Measurements from ENCODE around the gene AP1S2.
"Not testable (repeated sequence)": the region's sequence is repeated elsewhere in the genome, so short reads cannot be mapped to it uniquely, and the experiment has no call there.

AP1S2 gene

DNA sequence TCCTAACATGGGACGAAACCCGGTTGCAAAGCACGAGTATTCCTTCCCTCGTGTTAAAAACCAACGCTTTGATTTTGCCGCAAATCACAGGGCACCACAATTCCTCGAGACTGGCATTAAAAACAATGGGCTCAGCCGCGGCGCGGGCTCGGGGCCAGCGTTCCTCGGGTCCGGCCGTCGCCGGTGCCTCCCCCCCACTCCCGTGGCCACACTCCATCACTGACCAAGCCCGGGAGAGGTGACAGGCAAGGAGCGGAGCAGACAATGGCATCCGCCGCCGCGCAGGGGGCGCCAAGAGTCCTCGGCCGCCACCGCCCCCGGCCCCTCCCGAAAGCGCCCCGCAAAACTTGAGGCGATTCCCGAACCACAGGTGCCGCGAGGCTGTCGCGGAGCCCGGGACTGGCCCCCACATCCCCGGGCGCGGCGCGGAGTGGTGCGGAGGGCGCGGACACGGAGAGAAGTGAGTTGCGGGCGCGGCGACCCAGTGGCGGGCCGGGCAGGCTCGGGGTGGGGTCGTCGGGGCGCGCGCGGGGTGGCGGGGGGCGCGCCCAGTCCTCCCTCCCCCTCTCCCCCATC, 445 bp downstream of the AP1S2 start:
- DNase-seq (ENCODE audit: low read depth), result peak; percentile 1

DNA sequence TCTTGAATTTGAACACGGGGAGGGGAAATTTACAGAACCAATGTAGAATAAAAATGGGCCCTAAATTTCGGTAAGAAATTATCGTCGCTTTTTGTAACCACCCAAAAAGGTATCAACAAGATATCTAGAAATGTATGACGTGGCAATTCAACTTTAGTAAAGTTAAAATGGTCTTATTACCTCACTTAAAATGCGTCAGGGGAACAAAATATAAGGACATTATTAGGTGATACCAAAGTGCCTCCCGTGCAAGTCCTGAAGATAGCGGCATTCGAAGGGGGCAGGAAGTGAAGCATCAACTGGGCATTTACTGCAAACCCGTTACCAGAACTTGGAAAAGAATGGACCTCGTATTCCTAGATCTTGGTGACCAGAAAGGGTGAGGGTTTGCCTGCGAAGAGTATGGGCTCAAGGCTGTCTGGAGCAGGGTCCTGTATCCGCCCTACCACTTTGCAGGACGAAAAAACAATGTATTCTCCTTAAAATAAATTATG, 980 bp downstream of the AP1S2 start:
- no peak for DNase-seq (ENCODE audit: low read depth)

DNA sequence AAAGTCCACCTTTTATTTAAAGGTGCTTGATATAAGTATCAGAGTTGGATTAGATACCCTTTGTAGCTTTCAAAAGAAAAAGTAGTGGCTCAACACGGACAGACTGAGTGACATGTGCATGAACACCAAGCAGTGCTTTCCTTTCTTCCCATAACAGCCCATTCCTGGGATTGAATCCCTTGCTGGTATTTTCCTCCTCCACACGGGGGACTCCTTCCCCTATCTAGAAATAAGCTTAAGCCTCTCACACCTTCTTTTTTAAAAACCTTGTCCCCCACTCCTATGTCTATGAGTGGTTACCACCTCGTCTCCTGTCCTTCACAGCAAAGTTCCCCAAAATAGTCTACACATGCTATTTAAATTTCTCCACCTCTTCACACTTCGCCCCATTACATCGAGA, 5.1 kb downstream of the AP1S2 start:
- no peak for DNase-seq (ENCODE audit: low read depth)

DNA sequence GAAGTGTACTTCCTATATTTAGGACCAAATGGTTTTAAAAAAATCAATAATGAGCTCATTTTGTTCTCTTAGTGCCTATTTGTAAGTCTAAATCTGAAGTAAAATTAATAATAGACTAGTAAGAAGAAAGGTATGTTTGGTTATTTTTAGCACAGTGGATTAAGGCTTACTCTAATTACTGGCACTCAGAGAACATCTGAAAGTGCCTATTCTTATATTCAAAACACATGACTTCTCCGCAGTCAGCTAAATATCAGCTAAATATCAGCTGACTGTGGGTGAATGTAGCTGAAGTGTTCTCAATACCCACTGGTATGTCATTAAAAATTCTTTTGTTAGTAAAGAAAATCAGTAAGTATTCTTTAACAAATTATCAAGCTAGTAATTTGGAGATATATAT, 6.0 kb downstream of the AP1S2 start:
- DNase-seq (ENCODE audit: low read depth), result no peak

DNA sequence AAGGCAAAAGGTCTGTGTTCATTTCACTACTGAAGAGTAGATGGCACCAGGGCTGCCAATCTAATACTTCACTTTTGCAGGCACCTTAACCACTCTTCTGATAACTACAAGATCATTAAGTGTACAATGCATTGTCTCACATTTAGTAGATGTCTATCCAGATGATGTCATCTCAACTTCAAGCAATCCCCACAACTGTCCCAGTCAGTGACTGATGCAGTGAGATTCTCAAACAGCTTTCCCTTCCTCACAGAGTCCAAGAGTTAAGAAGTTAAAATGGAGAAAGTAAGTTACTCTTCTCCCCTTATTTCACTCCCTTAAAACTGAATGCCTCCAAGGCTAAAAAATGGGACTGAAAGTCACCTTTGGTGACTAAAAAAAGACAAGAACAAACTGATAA, 10.7 kb downstream of the AP1S2 start:
- DNase-seq (ENCODE audit: low read depth), result no peak

DNA sequence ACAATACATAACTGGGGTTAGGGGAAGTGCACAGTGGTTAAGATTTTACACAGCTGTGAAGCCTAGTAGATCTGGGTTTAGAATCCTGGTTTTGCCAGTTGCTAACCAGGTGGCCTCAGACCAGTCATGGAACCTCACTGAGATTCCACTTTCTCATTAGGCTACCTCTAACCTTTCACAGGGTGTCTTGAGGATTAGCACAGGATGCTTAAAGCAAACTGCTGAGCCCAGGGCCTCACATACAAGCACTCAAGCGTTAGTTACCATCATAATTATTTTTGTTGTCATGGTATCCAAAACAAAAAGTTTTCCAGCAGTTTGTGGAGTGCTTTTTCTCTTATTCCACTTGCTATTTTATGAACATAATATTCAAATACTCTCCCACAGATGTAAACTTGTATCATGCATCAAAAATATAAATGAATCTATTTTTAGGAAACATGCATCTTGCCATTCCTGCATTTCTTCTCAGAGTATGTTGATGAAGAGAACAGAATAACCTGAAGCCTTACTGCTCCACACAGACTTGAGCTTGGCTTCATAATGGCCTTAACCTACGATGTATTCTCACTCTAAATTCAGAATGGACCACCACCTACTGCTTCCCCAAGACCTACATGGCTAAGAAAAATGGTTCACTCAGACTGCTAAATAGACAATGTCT, 12.6 kb downstream of the AP1S2 start:
- DNase-seq (ENCODE audit: low read depth), result no peak

DNA sequence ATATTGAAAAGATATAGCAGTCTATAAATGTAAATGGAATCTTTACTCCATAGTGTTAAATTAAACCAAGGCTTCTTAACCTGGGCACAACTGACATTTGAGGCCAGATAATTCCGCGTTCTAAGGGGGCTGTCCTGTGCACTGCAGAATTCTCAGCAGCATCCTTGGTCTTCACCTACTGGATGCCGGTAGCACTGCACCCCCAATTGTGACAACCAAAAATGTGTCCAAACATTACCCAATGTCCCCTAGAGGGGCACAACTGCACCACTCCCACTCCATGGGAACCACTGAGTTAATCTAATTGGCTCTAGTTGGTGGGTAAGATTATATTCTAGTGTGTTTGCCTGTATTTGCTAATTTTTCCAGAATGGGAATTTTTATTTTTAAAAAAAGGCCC, 16.6 kb downstream of the AP1S2 start:
- no peak for DNase-seq (ENCODE audit: low read depth)

DNA sequence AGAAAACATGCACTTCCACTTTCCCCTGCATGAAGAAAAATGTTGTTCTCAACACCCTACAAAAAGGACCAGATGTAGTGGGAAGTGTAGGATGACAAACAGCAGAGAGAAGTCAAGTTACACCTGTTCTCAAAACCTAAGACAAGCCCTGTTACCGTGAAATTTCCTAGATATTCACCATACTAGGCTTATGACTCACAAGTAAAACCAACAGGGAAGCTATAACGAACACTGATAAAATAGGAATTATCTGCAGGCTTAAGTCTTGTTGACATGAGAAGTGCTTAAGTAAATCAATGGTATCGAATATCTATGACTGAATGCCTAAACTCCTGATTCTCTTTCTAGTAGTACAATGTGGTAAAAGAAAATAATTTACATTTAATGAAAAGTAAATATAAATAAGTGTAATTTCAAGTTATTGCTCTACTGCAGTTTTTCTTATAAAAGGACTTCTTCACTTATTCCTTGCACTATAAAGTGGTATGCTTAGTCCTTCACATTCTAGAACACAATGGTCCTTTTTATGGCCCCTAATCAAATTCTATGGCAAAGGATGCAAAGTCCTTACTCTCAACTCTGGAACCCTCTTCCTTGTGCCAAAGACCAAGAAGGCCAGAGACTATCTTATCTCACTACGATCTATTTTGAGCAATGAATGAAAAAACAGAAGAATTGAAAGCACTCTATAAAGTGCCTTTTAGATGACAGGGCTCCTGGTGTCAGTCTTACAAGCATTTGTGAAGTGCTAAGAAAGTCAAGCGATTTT, 19.6 kb downstream of the AP1S2 start:
- no peak for DNase-seq (ENCODE audit: low read depth)

DNA sequence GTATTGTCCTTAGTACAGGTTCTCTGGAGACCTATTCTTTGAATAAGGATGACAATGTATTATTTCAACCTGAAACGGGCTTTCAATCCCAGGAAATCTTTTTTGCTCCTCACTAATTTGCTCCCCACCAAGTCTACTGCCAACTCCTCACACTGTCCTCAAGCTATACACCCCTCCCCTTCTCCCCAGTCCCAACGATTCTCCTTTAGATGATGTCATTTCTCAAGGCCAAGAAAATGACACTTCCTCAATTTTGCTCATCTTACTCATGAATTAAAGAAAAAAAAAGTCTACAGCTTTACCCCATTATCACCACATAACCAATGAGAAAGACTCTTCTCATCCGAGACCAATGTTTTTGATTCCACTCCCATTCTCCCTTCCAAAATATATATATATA, 20.6 kb downstream of the AP1S2 start:
- DNase-seq (ENCODE audit: low read depth), result no peak

DNA sequence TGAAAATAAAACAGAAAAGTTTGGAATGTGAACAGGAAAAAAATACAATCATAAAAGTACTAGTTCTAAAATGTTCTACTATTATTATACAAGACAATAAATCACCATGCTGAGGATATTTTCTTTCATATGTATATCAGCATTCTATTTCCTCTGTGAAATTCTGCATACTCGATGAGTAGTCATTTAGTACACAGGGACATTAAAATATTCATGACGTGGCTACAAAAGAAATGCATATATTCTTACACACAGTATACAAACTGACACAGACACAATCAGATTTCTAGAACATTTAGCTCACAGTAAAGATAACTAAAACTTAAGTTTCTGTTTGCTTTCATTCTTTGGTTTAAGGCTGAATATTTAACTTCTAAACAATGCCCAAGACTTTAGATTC, 23.3 kb downstream of the AP1S2 start:
- DNase-seq (ENCODE audit: low read depth), result not testable (repeated sequence)

DNA sequence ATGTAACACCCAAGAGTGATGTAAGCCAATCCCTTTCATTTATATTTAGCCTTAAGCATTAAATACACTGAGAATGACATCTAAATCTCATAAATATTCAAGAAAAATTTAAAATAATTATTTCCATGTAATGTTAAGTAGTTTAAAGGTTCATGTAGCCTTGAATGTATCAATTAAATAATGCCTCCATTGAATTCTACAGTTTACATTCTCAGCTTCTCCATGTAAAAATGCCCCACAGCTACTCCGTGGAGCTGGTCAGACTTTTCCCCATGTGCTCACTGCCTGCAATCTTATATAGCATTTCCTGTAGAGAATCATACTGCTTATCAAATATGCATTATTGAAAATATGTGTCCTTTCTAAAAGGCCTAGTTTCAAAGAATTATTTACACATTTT, 25.4 kb downstream of the AP1S2 start:
- no peak for DNase-seq (ENCODE audit: low read depth)

DNA sequence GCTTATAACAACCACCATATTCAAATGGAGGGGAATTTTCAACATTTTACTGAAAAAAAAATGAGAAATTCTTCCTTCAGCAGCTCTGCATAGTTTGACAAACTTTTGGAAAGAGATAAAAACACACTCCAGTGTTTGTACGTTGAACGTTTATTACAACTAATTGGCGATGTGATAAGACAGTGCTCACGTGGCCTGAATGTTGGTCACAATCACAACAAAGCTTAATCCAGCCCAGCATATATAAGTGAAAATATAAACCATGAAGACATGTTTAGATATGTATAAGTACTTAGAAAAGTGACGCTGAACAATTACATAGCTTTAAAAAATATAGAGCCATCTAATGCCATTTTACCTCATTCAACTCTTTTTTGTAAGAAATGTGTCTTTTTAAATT, 28.7 kb downstream of the AP1S2 start:
- no peak for DNase-seq (ENCODE audit: low read depth)

DNA sequence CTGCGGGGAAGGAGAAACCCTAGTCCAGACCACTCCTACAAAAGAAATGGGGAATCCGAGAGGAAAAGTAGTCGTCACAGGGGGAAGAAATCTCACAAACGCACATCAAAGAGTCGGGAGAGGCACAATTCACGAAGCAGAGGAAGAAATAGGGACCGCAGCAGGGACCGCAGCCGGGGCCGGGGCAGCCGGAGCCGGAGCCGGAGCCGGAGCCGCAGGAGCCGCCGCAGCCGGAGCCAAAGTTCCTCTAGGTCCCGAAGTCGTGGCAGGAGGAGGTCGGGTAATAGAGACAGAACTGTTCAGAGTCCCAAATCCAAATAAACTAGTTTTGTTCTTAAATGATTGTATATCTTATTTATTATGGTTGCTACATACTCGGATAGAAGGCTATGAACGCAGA, 31.7 kb downstream of the AP1S2 start:
- DNase-seq (ENCODE audit: low read depth), result no peak

DNA sequence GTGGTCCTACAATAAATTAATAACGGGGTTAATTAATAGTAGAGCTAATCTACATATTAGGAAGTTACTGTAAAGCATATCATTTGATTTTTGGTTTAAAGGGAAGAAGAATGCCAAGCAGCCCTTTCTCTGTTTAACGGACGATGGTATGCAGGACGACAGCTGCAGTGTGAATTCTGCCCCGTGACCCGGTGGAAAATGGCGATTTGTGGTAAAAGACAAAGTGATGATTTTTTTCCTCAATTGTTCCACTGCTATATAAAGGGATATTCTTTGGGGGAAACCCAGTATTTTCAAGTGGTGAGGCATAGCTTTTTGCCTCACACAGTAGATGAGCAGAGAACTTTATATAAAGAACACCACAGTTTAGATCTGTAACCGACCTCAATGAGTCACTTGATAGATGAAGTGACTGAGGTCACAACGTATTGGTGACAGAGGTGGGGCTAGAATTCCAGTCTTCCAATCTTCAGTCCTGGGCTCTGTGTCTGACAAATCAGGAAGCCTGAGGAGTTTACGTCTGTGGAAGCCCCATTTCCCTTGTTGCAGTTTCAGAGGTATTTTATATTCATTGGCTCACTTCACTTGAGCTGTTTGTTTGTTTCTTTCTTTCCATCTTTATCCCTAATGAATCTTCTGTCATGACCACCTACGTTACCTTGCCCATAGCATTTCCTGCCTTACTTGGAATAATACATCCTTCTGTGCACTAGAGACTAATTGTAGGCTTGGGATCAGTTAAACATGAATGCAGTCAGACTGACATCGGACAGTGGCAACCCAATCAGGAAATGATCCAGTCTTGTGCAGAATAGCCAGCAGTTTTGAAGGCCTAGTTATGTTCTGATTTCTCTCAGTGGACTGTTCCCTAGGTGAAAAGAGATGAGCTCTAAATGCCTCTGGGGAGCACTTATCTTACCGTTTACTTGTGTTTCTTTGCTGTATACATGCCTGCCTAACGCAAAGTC, 34.2 kb downstream of the AP1S2 start:
- no peak for DNase-seq (ENCODE audit: low read depth)

DNA sequence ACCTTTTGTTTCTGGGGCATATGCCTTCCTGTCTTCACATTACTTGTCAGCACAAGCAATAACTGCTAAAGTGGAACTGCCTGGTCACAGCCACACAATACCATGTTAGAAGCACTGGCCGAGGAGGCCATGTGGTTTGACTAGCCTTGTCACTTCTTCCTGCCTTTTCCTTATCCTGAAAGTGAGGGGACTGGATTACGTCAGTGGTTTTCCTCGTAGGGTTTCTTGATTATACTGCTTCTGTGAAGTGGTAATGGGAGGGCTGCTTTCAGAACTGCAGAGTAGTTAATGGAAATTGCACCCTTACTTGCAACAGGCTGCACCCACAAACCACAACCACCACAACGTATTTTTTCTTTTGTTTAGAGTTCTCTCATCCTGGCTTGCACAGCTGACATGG, 37.7 kb downstream of the AP1S2 start:
- DNase-seq (ENCODE audit: low read depth), result no peak

DNA sequence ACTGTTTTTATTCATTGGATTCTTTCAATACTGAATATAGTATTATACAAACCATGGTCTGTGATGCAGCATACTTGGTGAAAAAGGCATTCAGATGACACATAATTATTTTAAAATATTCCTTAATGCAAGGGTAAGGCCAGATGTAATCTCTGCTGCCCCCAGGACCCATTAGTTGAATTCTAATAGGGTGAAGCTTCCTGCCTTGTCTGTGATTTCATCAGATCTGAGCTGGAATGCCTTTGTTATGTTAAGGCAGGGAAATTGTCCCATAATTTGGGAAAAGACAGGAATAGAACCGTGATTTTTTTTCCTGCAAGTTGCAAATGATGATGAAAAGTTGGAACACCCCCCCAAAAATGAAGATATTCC, 38.2 kb downstream of the AP1S2 start:
- DNase-seq (ENCODE audit: low read depth), result no peak

DNA sequence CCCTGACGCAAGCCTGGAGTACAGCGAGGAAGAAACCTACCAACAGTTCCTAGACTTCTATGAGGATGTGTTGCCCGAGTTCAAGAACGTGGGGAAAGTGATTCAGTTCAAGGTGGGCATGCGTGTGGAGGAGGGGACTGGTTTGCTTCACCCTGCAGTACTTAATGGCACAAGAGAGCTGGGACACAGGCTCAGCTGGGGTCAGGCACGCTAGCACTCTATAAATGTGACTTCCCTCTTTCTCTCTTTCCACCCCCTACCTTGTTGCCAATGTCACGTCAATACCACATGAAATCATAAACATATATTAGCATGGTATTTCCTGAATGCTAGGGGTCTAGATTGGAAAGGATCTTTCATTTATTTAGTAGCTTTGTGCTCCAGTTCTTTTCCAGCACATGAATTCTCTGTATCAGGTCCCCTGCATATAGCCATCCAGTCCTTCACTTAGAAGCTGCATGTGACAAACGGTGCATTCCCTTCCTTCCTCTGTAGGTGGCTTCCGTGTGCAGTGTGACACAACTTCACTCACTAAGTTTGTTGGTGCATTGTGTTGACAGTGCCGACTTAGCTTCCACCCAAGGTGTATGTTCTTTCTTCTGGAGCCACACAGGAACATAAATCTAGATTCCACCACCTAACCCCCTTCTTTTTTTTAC, 38.7 kb downstream of the AP1S2 start:
- DNase-seq (ENCODE audit: low read depth), result no peak

DNA sequence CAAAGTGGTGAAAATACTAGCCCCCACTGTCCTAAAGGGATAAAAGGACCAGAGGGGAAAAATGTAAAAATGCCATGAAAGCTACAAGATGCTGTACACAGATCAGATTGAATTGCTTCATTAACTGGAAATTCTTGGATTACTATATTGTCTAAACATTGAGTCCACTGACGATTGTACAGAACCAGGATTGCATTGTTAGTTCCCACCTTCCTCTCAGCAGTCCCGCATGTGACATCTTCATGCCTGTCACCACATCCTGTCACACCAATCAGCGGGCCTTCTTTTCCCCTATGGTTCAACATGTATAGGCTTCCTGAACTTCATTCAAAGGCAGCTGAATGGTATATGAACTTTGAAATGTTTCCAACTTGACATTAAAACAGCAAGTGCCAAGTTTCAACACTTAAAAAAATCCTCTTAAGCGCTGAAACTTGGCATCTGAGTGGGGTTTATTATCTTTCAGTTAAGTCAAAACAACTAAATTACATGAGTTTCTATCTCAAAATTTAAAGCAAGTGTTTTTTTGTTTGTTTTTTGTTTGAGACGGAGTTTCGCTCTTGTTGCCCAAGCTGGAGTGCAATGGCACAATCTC, 39.7 kb downstream of the AP1S2 start:
- no peak for DNase-seq (ENCODE audit: low read depth)

DNA sequence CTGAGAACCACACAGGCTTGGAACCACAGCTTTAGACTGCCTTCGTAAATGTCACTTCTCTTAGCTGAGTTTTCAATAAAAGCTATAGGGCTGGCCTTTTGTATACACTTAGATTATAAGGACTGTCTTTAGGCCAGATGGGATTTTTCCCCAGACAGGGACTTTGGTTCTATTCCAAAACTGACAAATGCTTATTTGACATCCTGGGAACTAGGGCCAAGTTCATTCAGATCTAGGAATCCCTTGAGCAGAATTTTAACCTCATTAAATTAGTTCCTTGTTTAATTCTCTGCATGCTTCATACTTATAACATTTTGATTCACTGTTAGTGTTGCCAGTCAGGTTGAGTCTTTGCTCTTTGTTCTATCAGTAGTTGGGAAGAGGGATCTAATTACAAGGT, 41.2 kb downstream of the AP1S2 start:
- DNase-seq (ENCODE audit: low read depth), result no peak

DNA sequence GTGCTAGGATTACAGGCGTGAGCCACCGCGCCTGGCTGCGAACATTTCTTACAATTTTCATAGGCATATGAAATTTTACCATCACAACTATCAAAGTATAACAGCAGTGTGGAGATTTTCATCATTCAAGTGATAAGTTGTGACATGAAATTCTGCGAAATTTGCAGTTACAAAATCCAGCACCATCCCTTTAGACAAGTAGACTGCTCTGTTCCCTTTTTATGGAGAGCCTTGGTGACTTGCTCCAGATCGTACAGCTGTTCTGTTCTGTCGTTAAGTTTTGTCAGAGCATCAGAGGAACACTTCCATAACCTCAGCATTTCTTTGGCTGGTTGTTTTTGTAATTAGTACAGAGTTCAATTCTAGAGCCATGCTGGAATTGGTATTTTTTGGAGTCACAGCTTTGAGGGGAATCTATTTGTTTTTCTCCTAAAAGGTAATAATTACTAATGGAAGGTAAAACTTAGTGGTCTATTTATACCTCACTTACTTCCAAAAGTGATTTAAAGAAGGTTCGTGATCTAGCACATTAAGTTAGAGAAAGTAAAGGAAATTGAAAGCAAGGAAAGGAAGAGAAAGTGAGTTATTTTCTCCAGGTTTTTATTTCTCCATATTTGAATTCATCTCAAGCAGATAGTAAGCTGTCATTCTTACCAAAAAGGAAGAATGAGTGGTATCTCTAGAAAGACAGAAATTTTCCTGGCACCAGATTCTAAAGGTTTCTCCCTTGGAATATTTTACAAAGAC, 42.2 kb downstream of the AP1S2 start:
- DNase-seq (ENCODE audit: low read depth), result no peak

DNA sequence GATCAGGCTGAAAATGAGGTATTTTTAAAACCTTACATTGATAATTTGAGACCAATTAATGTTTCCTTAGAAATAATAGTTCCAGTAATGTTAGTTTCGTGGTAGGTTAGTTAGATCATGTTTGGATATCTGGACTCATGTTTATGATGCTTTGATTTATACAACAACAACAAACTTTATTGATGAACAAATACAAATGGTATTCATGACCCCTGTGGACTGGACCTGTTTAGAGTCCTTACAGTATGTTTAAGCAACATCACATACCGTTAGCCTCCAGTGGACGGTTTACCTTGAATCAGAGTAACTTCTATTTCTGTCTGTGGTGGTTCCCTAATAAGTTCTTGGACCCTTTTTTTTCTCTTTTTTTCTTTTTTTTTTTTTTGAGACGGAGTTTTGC, 46.4 kb downstream of the AP1S2 start:
- DNase-seq (ENCODE audit: low read depth), result no peak
